GM21576 (cell line): ENCODE results near the gene HOXD13.

Source experiments
- ATAC-seq: cut with Tn5 transposase; IDR thresholded peaks from one replicate; pipeline ENCODE4 v1.9.1; 2021; ENCODE audit warnings: mild to moderate bottlenecking, moderate library complexity; ENCODE audit not compliant: unreplicated experiment

Gene HOXD13

DNA sequence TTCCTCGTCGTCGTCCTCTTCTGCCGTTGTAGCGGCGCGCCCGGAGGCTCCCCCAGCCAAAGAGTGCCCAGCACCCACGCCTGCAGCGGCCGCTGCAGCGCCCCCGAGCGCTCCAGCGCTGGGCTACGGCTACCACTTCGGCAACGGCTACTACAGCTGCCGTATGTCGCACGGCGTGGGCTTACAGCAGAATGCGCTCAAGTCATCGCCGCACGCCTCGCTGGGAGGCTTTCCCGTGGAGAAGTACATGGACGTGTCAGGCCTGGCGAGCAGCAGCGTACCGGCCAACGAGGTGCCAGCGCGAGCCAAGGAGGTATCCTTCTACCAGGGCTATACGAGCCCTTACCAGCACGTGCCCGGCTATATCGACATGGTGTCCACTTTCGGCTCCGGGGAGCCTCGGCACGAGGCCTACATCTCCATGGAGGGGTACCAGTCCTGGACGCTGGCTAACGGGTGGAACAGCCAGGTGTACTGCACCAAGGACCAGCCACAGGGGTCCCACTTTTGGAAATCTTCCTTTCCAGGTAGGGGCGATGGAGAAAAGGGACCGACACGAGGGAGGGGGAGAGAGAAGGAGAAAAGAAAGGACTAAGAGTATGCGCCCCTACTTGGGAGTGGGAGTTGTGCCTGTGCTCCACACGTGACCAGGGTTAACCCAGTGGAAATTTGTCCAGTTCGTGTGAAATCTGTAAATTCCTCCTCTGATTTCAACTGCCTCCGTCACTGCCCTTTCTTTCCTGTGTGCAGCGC is 800 bp downstream of the HOXD13 start:
- no peak for ATAC-seq

DNA sequence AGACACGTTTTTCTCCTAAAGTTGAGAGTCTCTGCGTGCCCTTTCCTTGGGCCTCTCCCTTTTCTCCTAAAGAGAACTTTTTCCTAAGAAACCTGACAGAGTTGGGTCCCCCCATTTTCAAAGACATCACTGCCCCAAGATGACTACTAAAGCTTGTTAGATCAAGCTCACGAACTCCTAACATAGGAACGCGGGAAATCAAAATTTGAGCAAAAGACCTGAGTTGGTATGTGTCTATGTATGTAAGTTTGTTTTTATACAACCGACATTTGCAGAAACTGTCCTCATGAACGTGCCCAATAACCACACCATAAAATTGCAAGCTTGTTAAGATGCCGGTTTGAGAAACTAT is 1.4 kb downstream of the HOXD13 start:
- no peak for ATAC-seq

DNA sequence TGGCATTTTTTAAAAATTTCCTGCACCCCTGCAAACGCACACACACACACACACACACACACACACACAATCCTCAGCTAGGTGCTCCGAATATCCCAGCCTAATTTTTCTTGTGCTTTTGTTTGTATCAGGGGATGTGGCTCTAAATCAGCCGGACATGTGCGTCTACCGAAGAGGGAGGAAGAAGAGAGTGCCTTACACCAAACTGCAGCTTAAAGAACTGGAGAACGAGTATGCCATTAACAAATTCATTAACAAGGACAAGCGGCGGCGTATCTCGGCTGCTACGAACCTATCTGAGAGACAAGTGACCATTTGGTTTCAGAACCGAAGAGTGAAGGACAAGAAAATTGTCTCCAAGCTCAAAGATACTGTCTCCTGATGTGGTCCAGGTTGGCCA is 1.8 kb downstream of the HOXD13 start:
- ATAC-seq: no peak

DNA sequence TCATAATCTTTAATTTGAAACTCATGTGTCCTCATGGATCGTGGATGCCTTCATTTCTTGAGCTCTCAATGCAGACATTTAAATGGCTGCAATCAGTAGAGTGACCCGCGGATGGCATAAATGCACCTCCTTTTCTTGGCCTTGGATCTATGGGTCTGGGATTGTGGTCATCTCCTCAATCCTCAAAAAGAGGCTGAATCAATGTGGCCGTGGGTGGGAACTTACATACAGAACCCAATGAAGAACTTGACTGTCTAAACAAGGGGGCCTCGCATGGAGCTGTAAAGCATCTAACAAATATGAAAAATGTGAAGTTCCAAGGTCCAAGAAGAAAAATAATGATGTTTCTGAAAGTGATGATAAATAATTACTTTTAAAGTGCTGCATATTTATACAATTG is 2.9 kb downstream of the HOXD13 start:
- no peak for ATAC-seq

DNA sequence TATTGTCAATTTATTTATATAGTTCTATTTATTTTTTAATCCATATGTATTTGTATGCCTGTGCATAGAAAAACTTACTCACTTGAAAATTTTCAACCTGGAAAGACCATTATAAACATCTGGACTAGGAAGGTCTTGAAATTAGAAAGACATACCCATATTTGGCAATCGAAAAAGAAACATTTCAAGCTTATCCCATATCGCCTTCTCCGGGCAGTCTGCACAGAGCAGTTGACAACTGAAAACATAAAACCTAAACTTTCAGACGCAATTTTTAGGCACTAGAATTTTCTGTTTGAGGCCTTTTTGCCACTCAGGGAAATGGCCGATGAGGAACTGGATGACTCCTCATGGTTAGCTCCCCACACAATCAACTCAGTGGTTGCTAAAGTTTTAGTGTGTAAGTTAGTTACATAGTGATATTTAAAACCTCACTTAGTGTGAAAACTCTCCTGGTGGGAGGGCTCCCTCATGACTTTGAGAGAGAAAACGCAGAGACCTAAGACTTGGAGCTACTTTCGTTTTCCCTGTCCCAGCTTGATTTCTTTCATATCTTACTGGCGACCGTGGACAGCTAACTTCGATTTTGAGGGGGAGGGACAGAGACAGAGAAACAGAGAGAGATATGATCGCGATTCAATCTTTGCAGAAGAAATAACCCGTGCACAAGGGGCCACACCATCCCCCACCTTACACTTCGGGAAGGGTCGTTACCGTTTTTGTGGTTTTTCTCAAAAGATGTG is 3.9 kb downstream of the HOXD13 start:
- no peak for ATAC-seq

DNA sequence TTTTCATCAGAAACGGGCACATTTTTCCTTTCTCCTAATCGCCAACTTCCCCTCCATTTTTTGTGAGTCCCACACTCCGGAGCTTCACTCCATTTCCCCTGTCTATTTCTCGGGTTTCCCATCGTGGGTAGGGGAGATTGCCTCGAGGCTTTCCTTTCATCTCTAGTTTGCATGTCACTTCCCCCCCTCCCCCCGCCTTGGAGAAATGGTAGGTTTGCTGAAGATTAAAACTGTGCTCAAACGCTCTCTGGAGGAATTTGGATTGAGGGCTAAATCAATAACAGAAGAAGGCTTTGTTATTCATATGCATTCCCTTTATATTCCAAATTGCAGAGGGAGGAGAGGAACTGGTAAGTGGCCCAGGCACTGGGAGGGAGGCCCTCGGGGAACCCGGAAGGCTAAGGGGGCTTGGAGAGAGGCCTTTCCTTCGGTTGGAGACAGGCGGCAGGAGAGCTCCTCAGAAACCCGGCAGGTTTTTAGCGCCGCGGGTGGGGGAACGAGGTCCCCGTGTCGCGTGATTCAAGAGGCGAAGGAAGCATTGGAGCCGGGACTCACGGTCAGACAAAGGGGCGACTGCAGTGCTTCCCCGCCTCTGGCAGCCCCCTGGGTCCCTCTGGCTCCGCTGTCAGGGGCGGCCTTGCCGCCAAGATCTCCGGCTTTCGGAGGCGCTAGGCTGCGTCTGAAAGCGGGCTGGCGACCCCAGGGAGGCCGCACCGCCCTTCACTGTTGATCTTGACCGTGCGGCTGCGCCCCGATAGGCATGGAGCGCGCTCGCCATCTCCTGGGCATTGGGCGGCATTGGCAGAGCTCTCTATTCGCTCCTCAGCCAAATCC is 4.7 kb downstream of the HOXD13 start:
- peak; percentile 74 for ATAC-seq

DNA sequence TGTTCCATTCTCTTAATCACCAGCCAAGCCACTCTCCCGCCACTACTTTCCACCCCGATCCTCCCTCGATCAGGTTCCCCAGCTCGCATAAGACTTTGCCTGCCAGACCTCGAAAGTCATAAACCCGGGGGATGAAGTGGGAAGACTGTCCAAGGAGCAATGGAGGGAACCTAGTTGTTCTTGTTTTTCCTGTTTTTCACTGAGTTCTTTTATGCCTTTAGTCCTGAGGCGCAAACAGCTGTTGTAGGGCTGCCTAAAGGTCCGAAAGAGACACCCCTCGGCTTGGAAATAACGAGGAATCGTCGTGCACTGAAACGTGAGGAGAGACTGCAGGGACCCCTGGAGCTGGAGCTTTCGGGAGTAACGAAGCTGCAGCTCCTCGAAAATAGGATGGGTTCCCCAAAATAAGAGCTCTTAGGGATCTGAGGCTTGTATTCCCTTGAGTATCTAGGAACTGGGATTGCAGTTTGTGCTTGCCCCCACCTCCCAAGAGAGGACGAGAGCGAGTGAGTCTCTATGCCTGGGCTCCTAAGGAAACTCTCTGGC is 5.4 kb downstream of the HOXD13 start:
- no peak for ATAC-seq

DNA sequence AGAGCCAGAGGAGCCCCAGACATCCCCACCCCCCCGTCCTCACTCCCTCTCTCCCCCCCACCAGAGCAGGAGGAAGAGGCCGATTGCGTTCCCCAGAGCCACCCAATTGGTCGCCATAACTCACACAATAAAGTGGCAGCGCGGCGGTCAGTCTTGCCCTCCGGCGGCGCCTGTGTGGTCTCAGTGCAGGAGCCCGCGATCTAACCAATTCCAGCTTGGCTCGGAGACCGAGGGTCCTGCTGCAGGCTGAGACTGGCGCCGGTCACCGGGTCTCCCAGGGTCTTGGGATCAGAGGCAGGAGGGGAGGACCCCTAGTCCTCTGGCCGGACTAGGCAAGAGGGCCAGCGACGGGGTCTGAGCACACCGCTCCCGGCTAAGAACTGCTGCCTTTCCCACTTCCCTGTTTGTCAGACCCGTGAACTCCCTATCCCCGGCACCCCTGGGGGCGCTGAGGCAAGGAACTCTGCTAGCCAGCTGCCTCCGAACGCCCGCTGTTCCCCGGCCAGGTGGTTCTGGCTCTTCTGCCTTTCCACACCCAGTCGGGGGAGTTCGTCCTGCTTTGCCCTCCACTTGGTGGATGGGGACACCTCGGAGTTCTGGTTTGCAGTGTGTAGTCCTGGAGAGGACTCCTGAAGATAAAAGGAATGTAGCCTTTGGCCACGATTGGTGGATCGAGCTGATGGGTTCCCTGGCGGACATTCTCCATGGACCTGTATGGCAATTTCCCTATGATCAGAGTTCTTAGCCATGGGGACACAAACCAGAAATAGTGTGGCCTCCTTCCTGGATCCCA is 6.0 kb downstream of the HOXD13 start:
- no peak for ATAC-seq

DNA sequence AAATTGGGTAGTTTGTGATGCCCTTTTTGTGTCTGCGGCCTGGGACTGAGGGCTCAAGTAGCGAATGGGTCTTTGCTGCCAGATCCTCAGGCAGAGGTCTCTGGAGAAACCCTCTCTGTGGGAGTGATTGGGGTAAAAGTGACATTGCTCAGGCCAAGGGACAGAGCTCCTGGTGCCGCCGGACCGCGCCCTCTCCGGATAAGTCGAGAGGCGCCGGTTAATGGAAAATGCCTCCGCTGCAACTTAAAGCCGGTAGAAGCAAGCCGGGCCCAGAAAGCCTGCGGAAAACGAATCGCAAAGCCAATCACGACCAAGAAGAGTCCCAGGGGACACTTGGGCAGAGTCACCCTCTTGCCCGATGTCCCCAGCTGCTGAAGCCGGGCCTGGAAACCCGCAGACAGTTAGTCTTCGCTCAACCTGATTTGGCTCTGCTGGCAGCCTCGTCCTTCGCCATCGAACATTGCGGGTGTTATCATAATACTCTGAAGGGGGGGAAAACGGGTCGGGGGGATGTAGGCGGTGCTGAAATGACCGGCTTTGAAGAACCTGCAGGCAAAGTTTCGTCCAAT is 6.7 kb downstream of the HOXD13 start:
- ATAC-seq: no peak

DNA sequence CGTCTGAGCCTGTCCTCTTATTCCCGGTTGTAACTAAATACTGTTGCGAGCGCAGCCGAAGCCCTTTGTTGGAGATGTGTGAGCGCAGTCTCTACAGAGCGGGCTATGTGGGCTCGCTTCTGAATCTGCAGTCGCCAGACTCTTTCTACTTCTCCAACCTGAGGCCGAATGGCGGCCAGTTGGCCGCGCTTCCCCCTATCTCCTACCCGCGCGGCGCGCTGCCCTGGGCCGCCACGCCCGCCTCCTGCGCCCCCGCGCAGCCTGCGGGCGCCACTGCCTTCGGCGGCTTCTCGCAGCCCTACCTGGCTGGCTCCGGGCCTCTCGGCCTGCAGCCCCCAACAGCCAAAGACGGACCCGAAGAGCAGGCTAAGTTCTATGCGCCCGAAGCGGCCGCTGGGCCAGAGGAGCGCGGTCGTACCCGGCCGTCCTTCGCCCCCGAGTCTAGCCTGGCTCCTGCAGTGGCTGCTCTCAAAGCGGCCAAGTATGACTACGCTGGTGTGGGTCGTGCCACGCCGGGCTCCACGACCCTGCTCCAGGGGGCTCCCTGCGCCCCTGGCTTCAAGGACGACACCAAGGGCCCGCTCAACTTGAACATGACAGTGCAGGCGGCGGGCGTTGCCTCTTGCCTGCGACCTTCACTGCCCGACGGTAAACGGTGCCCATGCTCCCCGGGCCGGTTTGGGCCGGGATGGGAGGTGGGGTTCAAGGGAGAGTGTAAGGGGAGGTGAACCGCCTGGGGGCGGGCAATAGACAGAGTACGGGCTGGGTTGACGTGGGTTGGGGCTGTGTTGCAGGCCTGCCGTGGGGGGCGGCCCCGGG is 7.4 kb downstream of the HOXD13 start, which contains the start of gene HOXD12:
Gene HOXD12, plus strand, starts transcription at position 68 of the 819 bp plus-strand sequence. Its CDS starts 7 bp downstream, at position 75.
- no peak for ATAC-seq

DNA sequence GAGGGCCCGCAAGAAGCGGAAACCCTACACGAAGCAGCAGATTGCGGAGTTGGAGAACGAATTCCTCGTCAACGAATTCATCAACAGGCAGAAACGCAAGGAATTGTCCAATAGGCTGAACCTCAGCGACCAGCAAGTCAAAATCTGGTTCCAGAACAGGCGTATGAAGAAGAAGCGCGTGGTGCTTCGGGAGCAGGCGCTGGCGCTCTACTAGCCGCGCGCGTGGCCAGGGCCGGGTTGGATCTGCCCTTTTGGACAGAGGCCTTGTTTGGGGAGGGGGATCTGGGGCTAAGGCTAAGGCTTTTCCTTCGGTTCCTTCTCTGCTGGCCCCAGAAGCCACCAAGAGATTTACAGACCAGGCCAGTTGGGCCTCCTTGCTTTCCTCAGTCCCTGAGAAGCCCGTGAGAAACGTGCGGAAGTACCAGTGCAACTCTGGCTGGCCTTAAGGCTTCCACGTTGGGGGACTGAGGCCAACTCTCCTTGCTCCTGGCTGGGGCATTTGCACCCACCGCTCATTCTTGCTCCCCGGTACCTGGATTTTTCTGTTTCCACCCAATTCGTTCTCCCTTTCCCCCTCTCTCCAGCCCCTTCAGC is 8.1 kb downstream of the HOXD13 start:
- no peak for ATAC-seq

DNA sequence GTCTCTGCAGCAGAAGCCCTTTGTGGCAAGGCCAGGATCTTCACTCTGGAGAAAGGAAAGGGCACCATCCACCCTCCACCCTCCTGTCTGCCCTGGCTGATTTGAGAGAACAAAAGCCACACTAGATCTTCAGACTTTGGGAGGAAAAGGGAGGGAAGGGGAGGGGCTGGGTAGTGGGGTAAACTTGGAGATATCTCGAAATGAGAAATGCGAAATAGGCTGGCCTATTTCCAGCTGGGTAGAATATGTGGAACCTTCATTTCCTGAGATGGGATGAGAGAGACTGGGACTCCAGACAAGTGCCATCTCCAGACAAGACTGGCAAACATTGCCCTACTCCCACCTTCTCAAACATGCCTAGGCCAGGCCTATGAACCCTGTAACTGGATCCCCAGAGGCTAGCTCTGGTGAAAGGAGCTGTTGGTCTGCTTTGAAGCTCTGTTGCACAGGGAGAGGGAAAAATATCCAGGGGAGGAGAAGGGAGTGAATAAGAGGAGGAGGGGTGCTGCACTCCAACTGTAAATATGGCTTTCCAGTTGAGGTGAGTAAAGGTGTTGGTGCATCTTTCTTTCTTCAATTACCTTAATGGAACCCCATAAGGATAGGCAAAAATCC is 8.8 kb downstream of the HOXD13 start:
- no peak for ATAC-seq

DNA sequence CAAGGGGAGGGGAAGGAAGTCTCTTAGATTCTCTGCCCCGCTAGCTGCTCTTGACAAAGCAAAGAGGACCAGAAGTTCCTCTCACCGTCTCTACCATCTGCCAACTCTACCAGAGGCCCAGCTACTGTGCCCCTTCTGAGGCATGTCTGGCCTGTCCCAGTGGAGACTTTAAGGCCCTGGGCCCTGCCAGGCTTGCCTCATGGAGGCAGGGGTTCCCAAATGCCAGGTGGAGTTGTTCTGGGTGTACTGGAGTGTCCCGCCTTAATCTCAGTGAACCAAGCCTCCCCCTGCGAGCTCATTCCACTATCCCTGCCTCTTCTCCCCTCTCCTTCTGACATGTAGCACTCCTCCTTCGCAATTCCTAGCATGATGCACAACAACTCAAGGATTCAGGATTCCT is 9.3 kb downstream of the HOXD13 start:
- ATAC-seq: no peak

DNA sequence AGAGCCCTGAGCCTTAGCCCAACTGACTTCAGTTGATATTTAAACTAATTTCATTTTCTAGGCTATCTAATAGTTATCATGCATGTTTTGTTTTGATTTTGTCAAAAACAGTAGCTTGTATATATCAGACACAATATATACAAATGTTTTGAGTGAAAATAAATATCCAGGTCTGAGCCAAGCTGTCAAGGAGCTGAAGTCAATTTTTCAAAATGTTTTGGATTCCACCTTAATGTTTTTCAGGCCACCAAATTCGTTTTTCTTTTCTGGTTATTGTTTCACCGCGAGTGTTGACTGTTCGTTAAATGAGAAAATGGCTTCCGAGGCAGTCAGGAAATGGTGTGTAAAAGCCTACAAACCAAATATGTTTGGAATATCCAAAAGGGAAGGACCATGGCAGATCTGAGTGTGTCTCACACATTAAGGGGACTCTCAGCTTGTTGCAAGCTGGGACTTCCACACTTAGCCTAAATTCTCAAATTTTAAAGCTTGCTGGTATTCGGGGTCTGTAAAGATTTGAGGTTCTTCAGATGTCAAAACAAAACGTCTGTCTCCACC is 9.9 kb downstream of the HOXD13 start:
- no peak for ATAC-seq

DNA sequence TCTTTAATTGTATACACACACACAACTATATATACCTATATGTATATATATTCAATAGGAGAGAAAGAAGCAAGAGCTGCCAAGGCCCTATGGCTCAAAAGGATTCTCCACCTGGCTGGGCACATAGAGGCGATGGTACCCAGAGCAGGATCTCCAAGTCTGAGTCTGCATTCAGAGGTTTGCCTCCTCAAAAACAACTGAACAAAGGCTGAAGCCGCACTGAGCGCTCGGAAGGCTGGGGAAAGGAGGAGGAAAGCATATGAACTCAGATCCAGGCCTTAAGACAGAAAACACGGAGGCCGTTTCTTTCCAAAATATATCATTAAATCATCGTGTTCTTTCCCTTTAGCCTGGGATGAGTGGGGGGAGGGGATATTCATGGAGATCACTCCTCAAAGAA is 10.7 kb downstream of the HOXD13 start:
- ATAC-seq: no peak

DNA sequence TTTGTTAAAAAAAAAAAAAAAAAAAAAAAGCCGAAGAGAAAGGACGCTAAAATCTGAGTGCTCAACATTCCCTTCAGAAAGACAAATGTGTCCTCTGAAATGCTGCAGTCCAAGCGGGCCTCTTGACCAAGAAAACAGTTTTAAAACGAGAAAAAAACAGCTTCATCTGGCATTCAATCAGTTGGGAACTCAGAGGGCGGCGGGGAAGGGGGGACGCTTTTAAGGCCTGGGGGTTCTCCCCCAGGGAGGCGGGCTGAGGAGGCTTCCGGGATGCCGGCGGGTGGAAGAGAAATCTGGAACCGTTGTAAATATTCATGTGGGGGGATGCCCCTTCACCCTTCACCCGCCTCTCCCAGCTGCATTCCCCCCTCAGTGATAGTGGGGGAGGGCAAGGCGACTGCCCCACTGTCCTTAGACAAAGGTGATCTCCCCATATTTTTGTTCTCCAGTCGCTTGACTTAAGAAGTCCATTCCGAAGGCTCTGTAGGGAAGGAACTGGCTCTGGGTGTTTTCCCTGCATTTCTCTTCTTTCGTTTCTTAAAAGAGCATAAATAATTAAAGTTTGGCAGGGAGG is 11.3 kb downstream of the HOXD13 start:
- ATAC-seq: no peak

DNA sequence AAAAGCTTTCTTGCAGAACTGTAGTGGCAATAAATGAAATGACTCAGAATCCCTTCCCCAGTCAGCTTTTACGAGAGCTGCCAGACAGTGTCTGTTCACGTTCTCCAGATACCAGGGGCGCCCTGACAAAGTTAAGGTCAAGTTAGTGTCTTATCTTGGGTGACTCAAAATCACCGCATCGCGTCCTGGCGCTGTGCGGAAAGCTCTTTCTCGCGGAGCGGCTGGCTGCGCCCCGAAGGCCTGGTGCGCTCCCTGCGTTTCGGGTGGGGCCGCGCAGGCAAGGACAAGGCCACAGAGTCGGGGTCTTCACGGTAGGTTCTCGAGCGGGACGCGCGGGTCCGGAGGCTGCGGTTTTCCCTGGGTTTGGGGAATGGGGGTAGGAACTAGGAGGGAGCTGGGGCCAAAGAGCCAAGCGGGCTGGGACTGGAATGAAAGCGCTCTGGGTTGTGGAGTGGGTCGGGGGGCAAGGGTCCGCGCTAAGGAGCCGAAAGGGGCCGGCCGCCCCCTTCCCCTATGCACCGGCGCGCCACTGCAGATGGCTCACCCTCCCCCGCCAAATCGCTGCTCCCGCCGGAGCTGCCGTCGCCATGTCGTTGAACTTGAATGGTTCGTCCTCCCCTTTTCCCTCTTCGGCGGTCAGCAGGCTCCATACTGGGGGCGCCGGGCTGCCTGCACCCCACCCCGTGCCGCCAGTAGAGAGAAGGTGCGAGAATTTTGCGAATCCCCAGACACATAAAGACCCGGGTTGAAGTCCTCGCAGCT is 12.0 kb downstream of the HOXD13 start:
- ATAC-seq: no peak
